ENCODE data around the gene TPCN2.

GRCh38 chr11:69116671-69117070, 67.9 kb downstream of the TPCN2 start:
- TF ChIP-seq POLR2A (IDR thresholded peaks at IDR 0.05), result no peak
- TF ChIP-seq CTCF (IDR thresholded peaks at IDR 0.05), result no peak
